ENCODE data around the gene RAB8B. TPM values are rescaled to one million over a fixed set of nuclear protein-coding genes. Genes with fewer than 3 reads are reported as not detected.

RAB8B gene
- total RNA-seq, 1 experiment from 2014 or later, result 20.9 TPM

GRCh38 chr15:63146684-63147083, 42.7 kb upstream of the RAB8B start:
- Histone ChIP-seq H2AFZ (no peak overlapping the region), H3K27ac (no peak overlapping the region), H3K9me3 (ENCODE audit: insufficient read depth, low read depth) (no peaks in the 10 kb centered on the region), H3K4me3 (no peak overlapping the region), H3K36me3 (ENCODE audit: low read depth) (no peaks in the 10 kb centered on the region), H3F3A (ENCODE audit: insufficient read depth, low read depth) (no peaks in the 10 kb centered on the region), H3K27me3 (ENCODE audit: insufficient read depth, low read depth) (no peaks in the 10 kb centered on the region), H3K9me2 (ENCODE audit: insufficient read depth) (no peaks in the 10 kb centered on the region), H4K20me1 (ENCODE audit: insufficient read depth) (no peaks in the 10 kb centered on the region), H3K79me2 (ENCODE audit: low read depth) (no peaks in the 10 kb centered on the region), H3K4me1 (replicated peaks; ENCODE audit: insufficient read depth) (no peaks in the 10 kb centered on the region), H3K4me2 (no peak overlapping the region)
- DNase-seq, result no peak
- BruUV-seq (replicated peaks), result no TSS peak
- POLR2A ChIA-PET (ENCODE audit: unreplicated experiment), result interaction anchor here (0.6 kb wide), 1 partner anchor 96 kb away, joined by 3 read pairs; no protein-coding TSS in a partner anchor
- CTCF ChIA-PET, result no interaction called here
- intact Hi-C loops (cut with micrococcal nuclease; ENCODE audit: unreplicated experiment), result no loop called here
- TF ChIP-seq EZH2 (IDR thresholded peaks at IDR 0.05; ENCODE audit: low read depth) (no peak), CTCF (conservative IDR thresholded peaks at IDR 0.05) (no peak)

GRCh38 chr15:63151665-63152064, 37.7 kb upstream of the RAB8B start:
- Histone ChIP-seq H3K4me3 (no peak overlapping the region), H3K79me2 (ENCODE audit: low read depth) (peaks cover 8% of the 10 kb centered on the region), H3K4me1 (replicated peaks; ENCODE audit: insufficient read depth) (peaks cover 13% of the 10 kb centered on the region), H3K27me3 (ENCODE audit: insufficient read depth, low read depth) (no peaks in the 10 kb centered on the region), H3K36me3 (ENCODE audit: low read depth) (no peaks in the 10 kb centered on the region), H3F3A (ENCODE audit: insufficient read depth, low read depth) (no peaks in the 10 kb centered on the region), H3K27ac (no peak overlapping the region), H3K9me3 (ENCODE audit: insufficient read depth, low read depth) (no peaks in the 10 kb centered on the region), H4K20me1 (ENCODE audit: insufficient read depth) (no peaks in the 10 kb centered on the region), H2AFZ (no peak overlapping the region), H3K4me2 (no peak overlapping the region), H3K9me2 (ENCODE audit: insufficient read depth) (no peaks in the 10 kb centered on the region)
- CTCF ChIA-PET, result no interaction called here
- POLR2A ChIA-PET (ENCODE audit: unreplicated experiment), result no interaction called here
- no peak for DNase-seq
- TF ChIP-seq CTCF (conservative IDR thresholded peaks at IDR 0.05), result no peak
- TF ChIP-seq EZH2 (IDR thresholded peaks at IDR 0.05; ENCODE audit: low read depth), result no peak
- BruUV-seq (replicated peaks), result no TSS peak
- intact Hi-C loops (cut with micrococcal nuclease; ENCODE audit: unreplicated experiment), result loop anchor here (10.0 kb wide), 1 partner anchor 253 kb away; no protein-coding TSS in a partner anchor

GRCh38 chr15:63155486-63155885, 33.9 kb upstream of the RAB8B start:
- H3K4me2 ChIP-seq, result peak overlapping the region; percentile 91; the same call in 1 of the 2 replicates
- CTCF ChIA-PET, result interaction anchor here (0.6 kb wide), 1 partner anchor 28 kb away, joined by 3 read pairs; no protein-coding TSS in a partner anchor
- H4K20me1 ChIP-seq (ENCODE audit: insufficient read depth), result no peaks in the 10 kb centered on the region
- POLR2A ChIA-PET (ENCODE audit: unreplicated experiment), result interaction anchor here (0.7 kb wide), 1 partner anchor 264 kb away, joined by 3 read pairs; no protein-coding TSS in a partner anchor
- H3K9me3 ChIP-seq (ENCODE audit: insufficient read depth, low read depth), result no peaks in the 10 kb centered on the region
- H2AFZ ChIP-seq, result no peak overlapping the region
- no peaks in the 10 kb centered on the region for H3K9me2 ChIP-seq (ENCODE audit: insufficient read depth)
- TF ChIP-seq EZH2 (IDR thresholded peaks at IDR 0.05; ENCODE audit: low read depth) (no peak), CTCF (conservative IDR thresholded peaks at IDR 0.05) (no peak)
- H3K36me3 ChIP-seq (ENCODE audit: low read depth), result no peaks in the 10 kb centered on the region
- peaks cover 13% of the 10 kb centered on the region for H3K4me1 ChIP-seq (replicated peaks; ENCODE audit: insufficient read depth)
- peaks cover 10% of the 10 kb centered on the region for H3K79me2 ChIP-seq (ENCODE audit: low read depth)
- intact Hi-C loops (cut with micrococcal nuclease; ENCODE audit: unreplicated experiment), result loop anchor here (10.0 kb wide), 1 partner anchor 249 kb away; no protein-coding TSS in a partner anchor
- no peak for DNase-seq
- no peaks in the 10 kb centered on the region for H3F3A ChIP-seq (ENCODE audit: insufficient read depth, low read depth)
- no peaks in the 10 kb centered on the region for H3K27me3 ChIP-seq (ENCODE audit: insufficient read depth, low read depth)
- H3K27ac ChIP-seq, result no peak overlapping the region
- no TSS peak for BruUV-seq (replicated peaks)
- H3K4me3 ChIP-seq, result peak overlapping the region; percentile 71; the same call in 1 of the 2 replicates
